Measurements from ENCODE around the gene CLIP4.

Gene CLIP4

DNA sequence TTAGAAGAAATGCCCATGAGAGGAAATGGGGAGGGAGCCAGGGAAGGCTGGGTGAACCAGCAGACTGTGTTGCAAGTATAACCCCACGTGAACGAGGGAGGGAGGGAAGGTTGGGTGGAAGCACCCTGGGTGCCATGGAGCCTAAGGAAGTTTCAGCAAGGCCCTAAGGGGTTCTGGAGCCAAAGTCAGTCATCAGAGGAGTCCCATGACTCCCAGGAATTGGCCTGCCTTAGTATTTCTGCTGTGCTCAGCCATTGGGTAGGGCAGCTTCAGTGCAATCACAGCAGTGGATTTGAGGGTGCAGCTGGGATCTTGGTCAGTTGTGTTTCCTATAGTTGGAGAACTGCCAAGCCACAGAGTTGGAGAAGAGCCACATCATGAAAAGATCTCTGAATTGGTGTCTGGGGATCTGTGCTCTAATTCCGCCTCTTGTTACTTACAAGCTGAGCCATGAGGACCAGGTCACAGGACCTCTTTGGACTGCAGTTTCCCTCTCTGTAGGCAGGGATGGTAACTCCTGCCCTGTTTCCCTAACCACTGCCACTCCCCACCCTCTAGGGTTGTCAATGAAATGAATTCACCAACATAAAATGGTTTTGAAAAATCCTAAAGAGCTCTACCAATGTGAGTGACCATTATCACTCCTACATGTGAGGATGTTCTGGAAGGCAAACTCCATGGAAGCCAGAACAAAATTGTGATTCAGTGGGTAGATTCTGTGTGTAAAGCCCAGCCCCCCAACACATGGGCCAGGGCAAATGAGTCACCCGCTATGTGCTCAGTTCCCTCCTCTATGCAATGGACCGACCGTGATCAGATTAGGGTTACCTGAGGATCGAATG is 108.9 kb downstream of the CLIP4 start:
- DNase-seq: no peak

DNA sequence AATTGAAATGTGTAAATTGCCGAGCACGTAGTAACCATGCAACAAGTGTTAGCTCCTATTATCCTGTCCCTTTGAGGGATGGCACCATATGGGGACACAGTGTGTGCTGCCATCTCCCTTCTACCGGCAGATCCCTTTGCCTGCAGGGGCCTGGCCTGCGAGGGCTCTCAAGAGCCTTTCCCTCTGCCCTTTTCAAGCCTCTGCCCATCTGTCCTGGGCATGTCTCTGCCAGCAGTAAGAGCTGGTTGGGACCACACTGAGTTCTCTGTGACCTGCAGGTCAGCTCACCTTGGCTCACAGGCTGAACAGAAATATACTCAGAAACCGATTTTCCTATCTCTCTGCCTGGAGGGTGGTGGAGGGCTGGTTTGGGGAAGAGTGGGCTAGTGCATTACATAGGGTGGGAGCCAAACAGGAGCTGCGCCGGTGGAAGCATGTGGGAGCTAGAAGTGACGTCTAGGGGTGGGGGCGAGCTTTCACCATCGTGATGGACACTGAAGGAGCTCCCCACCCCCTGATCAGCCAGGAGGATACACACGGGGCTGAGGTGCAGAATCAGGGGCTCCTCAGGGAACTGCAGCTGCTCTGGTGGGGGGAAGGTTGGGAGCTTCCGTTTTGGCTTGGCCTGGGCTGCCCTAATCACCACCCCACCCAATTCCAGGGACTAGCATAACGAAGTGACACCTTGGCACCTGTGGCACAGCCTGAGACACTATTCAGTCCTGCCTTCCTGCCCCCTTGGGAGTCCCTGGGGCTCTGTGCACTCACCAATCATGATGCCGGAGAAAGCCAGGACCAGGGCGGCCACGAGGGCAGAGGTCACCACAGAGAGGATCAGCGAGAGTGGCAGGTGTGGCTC is 109.7 kb downstream of the CLIP4 start:
- DNase-seq: no peak

DNA sequence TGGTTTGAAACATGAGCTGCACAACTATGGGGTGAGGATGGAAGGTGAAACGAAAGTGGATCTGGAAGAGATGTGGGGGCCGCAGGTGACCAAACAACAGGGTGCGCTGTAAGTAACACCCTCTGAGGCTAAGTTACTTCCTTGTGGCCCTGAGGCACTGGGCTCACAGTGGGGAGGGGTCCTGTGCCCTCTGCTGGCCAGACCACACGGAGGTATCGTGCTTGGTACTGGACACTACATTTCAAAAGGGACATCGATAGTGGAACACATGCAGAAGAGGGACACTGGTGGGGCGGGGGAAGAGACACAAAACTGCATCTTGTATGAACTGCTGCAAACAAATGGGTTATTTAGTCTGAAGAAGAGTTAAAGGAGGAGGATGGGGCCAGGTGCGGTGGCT is 110.6 kb downstream of the CLIP4 start:
- no peak for DNase-seq

DNA sequence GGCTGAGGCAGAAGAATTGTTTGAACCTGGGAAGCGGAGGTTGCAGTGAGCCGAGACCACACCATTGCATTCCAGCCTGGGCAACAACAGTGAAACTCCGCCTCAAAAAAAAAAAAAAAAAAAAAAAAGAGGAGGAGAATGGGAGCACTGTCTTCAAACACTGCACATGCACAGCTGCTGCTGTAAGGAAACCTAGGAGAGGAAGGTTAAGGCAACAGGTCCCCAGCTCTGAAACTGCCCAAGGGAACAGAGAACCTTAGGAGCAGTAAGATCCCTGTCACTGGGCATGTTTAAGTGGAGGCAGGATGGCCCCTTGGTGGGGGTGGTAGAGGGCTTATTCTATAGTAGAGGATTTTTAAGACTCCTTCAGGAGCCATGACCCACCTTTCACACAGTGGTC is 111.2 kb downstream of the CLIP4 start:
- DNase-seq: no peak

DNA sequence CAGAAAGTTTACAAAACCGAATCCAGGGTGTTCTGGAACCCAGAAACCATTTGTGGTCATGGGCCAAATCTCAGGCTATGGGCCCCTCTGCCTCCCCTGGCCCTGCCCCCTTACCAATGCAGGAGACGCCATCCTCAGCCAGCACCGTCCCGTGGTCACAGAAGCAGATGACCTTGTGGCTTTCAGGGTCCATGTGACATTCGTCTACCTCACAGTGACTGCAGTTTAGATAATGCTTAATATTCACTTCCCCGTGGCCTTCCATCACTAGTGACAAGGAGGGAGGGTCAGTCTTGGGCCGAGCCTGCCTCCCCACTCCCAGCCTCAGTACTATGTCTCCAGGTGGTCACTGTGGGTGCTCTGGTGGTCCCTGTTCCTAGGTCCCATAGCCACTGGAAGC is 111.6 kb downstream of the CLIP4 start:
- DNase-seq: no peak

DNA sequence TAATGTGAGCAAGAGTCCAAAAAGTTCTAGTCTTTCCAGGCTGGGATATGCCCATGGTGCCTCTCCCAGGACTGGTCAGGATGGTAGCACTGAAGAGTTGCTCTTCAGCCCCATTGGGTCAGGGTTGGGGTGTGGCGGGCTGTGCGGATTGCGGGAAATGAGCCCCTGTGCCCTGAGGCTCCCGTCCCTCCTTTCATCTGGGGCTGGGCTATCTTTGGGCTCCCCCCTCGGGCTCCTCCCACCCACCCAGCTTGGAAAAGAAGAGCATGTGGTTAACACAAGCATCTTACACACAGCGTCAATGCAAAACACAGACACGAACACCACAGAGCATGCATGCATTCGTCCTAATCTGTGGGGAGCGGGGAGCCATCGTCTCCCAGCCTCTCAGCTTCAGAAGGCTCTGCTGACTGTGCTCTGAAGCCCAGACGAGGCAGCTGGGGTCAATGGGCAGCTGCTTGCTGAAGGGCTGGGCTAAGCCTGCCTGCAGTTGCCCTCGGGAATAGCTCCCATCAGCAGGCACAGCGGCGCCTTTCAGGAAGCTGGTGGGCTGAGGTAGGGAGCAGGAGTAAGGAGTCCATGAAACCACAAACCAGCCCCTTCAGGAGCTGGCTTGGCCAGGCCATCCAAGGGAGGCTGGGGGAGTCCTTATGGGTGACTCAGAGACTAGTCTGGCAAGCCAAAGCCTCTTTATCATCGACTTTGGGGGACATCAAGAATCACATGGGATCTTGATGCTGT is 112.9 kb downstream of the CLIP4 start:
- DNase-seq: no peak

DNA sequence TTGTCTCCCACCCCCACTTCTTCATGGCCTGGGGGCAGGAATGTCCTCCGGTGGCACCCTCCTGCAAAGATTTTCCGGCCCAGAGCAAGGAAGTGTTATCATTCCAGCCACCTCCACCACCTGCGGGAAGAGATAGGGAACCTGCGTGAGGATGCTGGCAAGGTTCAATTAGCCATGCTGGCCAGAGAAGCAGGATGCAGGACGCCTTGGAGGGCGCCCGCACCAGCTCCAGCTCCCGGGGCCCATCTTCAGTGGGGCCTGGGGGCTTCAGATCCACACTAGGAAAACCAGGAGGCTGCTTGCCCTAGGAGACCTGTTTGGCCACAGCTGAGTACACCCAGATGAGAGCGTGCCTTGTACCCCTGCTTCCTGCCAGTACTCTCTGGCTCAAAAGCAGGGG is 113.7 kb downstream of the CLIP4 start:
- no peak for DNase-seq

DNA sequence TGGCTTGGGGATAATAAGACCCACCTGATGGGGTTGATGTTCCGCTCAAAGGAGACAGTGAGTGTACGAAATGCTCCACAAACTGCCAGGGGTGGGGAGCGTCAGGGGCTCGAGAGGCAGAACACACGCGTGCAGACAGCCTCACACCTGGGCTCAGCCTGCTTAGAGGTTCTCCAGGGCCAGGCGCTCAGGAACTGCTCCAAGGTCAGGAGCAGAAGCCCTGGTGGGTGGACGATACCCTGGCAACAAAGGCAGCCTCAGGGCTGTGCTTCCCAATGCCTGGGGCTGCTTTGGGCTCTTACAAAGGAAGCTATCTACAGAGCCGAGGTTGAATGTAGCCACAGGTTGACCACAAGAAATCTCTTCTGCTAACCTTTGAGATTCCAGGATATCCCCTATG is 114.4 kb downstream of the CLIP4 start:
- DNase-seq: no peak

DNA sequence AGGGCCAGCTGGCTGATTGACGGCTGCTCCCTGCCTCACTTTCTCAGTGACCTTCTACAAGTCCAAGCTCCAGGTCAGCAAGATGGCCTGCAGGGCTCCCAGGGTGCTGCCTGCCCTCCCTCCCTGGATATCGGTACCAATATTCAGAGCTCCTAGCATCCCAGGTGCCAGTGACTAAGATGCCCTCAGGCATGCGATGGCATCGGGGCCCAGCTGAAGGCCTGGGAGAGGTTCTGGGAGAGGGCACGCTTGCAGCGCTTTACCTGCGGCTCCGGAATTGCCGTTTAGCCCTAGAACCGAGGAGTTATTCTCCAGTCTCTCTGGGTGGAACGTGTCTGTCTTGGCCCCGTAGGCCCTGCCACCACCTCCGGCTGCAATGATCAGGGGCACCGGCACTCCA is 116.8 kb downstream of the CLIP4 start:
- no peak for DNase-seq

DNA sequence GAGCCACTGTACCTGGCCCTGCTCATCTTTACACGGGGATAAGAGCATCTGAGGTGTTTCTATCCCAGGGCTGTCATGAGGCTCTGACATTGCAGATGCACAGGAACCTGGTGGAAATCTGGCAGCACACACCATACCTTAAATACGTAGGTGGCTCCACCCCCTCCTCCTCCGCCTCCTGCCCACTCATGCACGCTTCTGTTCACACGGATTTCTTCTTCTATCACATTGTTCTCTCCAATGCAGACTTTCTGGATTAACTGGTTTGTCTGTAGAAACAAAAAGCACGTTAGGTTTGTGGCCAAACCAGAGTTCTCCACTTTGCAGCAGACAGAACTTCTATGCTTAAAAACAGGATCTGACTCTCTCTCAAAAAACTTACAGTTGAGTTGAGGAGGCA is 118.2 kb downstream of the CLIP4 start:
- no peak for DNase-seq

DNA sequence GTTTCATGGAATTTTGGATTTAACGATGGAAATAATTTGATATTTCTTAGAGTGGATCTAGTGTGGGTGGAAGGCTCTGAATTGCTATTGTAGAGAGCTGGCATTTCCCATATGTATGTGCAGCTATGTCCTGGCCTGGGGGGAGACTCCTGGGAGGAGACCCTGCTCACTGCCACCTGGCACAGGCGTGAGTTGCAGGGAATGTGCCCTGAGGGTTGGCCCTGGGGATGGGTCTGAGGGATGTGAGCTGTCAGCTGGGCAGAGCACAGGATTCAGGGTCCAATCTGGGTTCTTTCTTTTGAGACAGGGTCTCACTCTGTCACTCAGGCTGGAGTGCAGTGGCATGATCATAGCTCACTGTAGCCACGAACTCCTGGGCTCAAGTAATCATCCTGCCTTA is 120.2 kb downstream of the CLIP4 start:
- no peak for DNase-seq

DNA sequence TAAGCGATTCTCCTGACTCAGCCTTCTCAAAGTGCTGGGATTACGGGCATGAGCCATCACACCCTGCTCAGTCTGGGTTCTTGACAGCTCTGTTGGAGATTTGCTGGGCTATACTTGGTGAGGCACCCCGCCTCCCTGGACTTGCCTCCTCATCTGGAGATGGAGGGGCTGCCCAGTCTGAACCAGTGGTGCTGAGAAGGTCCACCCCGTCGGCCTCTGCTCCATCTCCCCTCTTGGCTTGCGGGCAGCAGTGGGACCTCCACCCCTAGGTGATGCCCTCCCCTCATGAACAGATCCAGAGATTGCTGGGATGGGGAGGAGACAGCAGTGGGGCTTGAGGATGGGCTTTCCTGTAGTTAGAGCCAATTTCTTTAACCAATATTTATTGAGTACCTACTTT is 120.9 kb downstream of the CLIP4 start:
- no peak for DNase-seq

DNA sequence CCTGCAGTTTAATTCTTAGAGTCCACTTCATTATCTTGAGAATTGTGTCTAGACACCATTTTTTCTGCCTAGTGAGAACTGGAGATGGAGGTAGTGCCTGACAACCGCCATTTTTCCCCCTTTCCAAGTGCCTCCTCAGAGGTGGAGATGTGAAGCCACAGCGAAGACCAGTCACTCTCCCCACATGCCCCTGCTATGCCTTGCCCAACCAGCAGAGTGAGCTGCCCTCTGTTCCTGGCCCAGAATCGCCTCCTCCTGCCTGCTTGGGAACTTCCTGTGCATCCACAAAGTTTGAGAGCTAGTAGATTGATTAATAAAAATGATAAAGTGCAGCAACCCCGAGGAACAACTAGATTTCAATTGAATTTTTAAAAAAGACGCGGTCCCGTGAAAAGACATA is 123.3 kb downstream of the CLIP4 start:
- DNase-seq: no peak

Measured in bone marrow (tissue), 2 donors.